Neural crest cell (in vitro differentiated cells): Measurements from ENCODE around the gene ZDHHC14. TPM values are rescaled to one million over a fixed set of nuclear protein-coding genes. Genes with fewer than 3 reads are reported as not detected.

ENCODE experiments used
- DNase-seq: peaks from one replicate; pipeline ENCODE4 v3.0.0; 2021; ENCODE audit warnings: low read depth, mixed read lengths, low spot score
- H3K27ac Mint-ChIP-seq: one replicate; pipeline ENCODE4 v1.8.0; 2021; ENCODE audit warnings: mild to moderate bottlenecking, mixed read lengths; ENCODE audit not compliant: unreplicated experiment
- H3K27me3 Mint-ChIP-seq: 2 replicates; pipeline ENCODE4 v1.8.0; 2021; ENCODE audit warnings: low read depth, mild to moderate bottlenecking, mixed read lengths
- H3K36me3 Mint-ChIP-seq: 2 replicates; pipeline ENCODE4 v1.8.0; 2021; ENCODE audit warnings: low read depth, mild to moderate bottlenecking, mixed read lengths
- H3K4me1 Mint-ChIP-seq: 2 replicates; pipeline ENCODE4 v1.8.0; 2021; ENCODE audit warnings: mixed read lengths
- H3K4me3 Mint-ChIP-seq: one replicate; pipeline ENCODE4 v1.8.0; 2021; ENCODE audit warnings: mild to moderate bottlenecking, mixed read lengths
- H3K9me3 Mint-ChIP-seq: 2 replicates; pipeline ENCODE4 v1.8.0; 2021; ENCODE audit warnings: mixed read lengths
- CTCF ChIP-seq: fragments of 200-600 bp; sonication (generic); conservative IDR thresholded peaks from 2 replicates; pipeline ENCODE4 v1.5.0; 2021; ENCODE audit warnings: antibody characterized with exemption, mild to moderate bottlenecking
- total RNA-seq: library from RNA; stranded (reverse); gene quantifications from 2 replicates; pipeline ENCODE4 v1.2.1, GENCODE V29; 2021

Gene ZDHHC14
- total RNA-seq, 1 donor from 2014 or later: 5.3 TPM

DNA sequence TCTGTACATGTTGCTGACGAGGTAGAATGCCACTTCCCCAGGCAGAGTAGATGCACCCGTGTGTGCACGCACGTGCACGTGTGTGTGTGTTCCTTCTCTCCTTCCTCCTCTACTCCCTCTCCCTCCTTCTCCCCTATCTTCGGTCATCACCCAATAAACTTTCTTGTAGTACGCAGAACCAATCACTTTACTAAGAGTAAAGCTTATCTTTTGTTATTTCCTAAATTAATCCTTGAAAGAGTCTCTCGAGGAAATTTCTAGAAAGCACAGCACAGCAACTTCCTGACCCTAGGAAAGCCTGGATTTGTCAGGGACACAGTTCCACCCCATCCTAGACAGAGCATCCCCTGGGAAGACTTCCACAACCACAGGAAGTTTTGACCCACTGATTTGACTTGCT lies 166.1 kb downstream of the ZDHHC14 start:
- H3K27ac Mint-ChIP-seq: no peak overlapping the region
- H3K9me3 Mint-ChIP-seq: peaks cover 5% of the 10 kb centered on the region
- DNase-seq: no peak
- peaks cover 21% of the 10 kb centered on the region for H3K27me3 Mint-ChIP-seq
- no peak for TF ChIP-seq CTCF
- peaks cover 15% of the 10 kb centered on the region for H3K36me3 Mint-ChIP-seq
- no peak overlapping the region for H3K4me3 Mint-ChIP-seq
- peaks cover 4% of the 10 kb centered on the region for H3K4me1 Mint-ChIP-seq

DNA sequence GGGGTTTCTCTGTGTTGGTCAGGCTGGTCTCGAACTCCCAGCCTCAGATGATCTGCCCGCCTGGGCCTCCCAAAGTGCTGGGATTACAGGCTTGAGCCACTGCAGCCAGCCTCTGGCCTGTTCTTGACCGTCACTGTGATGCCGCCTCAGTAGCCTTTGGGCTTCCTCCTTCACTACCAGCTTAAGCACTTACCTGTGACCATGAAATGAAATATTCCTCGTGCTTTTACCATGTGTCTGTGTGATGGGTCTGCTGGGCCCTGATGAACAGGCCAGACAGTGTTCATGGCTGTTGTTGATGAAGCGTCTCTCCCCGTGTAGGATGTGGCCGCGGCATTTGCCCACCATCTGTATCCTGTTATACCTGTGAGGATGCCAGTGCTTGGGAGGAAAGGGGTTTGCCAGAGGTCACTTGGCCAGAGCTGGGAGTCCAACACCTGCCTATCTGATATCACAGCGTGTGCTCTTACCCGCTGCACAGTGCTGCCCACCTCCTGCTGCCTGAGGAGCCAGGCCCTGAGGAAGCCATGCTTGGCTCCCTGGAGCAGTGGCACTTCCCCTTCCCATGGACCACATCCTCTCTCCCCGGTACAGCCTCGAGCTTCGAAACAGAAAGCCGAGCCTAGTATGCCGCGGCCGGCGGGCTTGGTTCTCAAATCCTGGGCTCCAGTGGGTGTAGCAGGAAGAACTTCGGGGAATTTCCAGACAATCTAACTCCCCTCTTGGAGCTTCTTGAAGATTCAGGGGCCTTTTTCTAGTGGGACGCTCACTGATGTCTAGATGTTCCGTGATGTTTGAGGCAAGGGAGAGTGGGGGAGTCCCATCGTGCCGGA lies 167.9 kb downstream of the ZDHHC14 start:
- DNase-seq: no peak
- peaks cover 29% of the 10 kb centered on the region for H3K27me3 Mint-ChIP-seq
- H3K4me1 Mint-ChIP-seq: peaks cover 12% of the 10 kb centered on the region
- no peak overlapping the region for H3K4me3 Mint-ChIP-seq
- peaks cover 12% of the 10 kb centered on the region for H3K36me3 Mint-ChIP-seq
- peaks cover 5% of the 10 kb centered on the region for H3K9me3 Mint-ChIP-seq
- no peak for TF ChIP-seq CTCF
- no peak overlapping the region for H3K27ac Mint-ChIP-seq

- no peak for DNase-seq
- Mint-ChIP-seq H3K27me3 (peaks cover 29% of the 10 kb centered on the region), H3K9me3 (peaks cover 5% of the 10 kb centered on the region), H3K4me1 (peaks cover 12% of the 10 kb centered on the region), H3K27ac (no peak overlapping the region), H3K36me3 (peaks cover 12% of the 10 kb centered on the region), H3K4me3 (no peak overlapping the region)
- no peak for TF ChIP-seq CTCF
Observed at GRCh38 chr6:157549468-157549745, 168.4 kb downstream of the ZDHHC14 start.

DNA sequence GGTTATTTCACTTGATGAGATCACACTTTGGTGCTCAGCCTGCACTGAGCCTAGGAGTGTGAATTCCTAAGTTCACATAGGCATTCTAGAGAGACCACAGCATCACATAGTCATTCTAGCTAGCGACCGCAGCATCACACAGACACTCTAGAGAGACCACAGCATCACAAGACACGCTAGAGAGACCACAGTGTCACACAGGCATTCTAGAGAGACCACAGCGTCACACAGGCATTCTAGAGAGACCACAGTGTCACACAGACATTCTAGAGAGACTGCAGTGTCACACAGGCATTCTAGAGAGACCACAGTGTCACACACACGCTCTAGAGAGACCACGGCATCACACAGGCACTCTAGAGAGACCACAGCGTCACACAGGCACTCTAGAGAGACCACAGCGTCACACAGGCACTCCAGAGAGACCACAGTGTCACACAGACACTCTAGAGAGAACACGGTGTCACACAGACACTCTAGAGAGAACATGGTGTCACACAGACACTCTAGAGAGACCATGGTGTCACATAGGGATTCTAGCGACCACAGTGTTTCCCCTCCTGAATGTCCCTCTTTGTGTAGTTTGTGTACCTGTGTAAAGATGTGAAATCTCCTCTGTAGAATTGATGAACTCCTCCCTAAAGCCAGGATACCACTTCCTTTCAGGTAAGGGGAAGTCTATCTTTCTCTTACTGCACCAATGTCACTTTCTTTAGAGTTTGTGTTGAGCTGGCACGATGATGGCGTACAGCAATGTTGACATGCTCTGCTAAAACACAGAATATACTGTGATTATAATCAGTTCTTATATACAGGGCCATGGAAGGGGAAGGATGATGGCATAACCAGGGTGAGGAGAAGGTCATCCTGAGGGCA lies 169.4 kb downstream of the ZDHHC14 start:
- Mint-ChIP-seq H3K4me1 (peaks cover 15% of the 10 kb centered on the region), H3K4me3 (no peak overlapping the region), H3K27ac (no peak overlapping the region), H3K27me3 (peaks cover 24% of the 10 kb centered on the region), H3K9me3 (no peaks in the 10 kb centered on the region), H3K36me3 (peaks cover 4% of the 10 kb centered on the region)
- no peak for TF ChIP-seq CTCF
- DNase-seq: no peak

DNA sequence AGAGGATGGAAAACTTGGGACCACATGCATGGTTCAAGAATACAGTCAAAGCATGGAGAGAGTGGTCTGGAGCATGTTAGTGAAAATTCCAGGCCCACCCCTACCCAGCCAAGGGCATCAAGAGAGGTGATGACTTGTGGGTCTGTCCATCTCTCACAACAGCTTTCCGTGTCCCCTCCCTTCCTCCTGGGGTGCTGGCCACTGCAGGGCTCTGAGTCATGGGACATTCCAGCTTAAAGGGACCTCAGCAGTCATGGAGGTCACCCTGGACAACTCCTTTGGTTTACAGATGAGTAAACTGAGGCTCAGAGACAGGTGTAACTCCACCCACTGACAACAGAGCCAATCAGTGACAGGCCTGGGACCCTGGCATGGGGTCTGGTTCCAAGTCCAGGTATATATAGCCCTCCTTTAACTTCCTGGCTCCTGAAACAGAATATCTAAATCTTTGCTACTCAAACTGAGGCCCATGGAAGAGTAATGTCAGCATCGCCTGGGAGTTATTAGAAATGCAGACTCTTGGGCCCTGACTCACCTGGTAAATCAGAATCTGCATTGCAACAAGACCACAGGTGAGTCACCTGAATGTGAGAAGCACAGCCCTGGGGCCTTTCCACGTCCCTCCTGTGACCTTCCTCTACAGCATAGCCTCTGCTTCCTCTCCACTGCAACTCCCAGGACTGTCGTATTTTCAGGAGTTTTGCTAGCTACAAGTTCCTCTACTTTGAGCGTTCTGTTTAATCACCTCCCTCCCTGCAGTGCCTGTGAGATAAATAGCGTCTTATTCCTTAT lies 170.2 kb downstream of the ZDHHC14 start:
- H3K4me1 Mint-ChIP-seq: peaks cover 21% of the 10 kb centered on the region
- no peak overlapping the region for H3K4me3 Mint-ChIP-seq
- H3K27me3 Mint-ChIP-seq: peaks cover 17% of the 10 kb centered on the region
- no peak for TF ChIP-seq CTCF
- no peaks in the 10 kb centered on the region for H3K36me3 Mint-ChIP-seq
- no peak overlapping the region for H3K27ac Mint-ChIP-seq
- DNase-seq: no peak
- H3K9me3 Mint-ChIP-seq: no peaks in the 10 kb centered on the region
